Astrocyte (in vitro differentiated cells and primary cell): ENCODE data around the gene RIT2.

Experiments
- CTCF ChIP-seq: IDR thresholded peaks from 2 replicates; pipeline ENCODE4 v1.5.1; 2011; ENCODE audit warnings: low read depth, mild to moderate bottlenecking, inconsistent platforms, low read length, moderate library complexity; ENCODE audit not compliant: insufficient read depth
- EZH2 ChIP-seq: IDR thresholded peaks from 2 replicates; pipeline ENCODE4 v1.6.1; 2012; ENCODE audit warnings: mild to moderate bottlenecking, low read length, inconsistent platforms; ENCODE audit not compliant: insufficient read depth

DNA sequence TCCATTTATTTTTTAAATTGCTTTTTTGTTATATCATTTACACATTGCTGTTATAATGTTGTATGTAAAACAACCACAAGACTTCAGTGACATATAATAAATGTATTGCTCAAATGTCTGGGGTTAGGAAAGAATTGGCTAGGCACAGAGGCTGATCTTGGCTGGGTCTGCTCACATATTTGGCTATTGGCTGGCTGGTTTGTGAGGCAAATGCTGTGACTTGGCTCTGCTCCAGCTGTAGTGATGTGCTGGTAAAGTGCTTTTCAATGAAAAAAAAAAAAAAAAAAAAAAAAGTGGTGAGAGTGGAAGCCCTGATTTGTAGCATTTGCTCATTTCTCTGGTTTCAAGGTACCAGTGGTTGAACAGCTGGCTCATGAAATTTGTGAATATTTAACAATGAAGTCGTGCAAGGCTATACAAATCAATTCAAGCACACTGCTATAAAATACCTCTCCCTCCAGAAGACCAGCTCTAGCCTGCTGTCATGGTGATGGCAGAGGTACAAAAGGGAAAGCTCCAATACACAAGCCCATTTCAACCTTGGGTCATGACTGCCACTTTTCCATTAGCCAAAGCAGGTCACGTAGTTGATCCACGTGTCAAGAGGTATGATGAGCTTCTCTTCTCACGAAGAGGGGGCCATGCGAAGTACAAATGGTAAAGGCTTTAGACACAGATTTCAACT is 43.7 kb upstream of the RIT2 start:
- TF ChIP-seq CTCF (no peak), EZH2 (no peak)
